ENCODE data around the gene KANSL1. TPM values are rescaled to one million over a fixed set of nuclear protein-coding genes. Genes with fewer than 3 reads are reported as not detected.

The KANSL1 gene
- total RNA-seq, 4 donors from 2014 or later = 91.3 to 120 (median 105) TPM

DNA sequence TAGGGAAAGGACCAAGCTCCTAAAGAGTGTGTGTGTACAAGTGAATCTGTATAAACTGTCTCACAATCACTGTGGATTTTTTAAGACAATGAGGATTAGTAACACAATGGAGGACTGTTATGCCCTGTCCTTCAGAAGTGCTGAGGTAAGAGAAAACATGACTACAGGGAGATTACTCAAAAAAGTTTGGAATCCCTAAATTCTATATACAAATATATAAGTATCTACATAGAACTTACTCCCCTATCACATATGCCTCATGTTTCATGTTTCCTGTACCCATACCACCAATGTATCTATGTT, 112.3 kb downstream of the KANSL1 start:
- Histone ChIP-seq H3K27ac (no peak overlapping the region), H3K9me3 (no peaks in the 10 kb centered on the region), H3K36me3 (peaks cover 0 to 10% (median 0%) of the 10 kb centered on the region in 3 donors), H3K4me3 (no peak overlapping the region), H3K4me1 (peaks cover 0 to 53% (median 4%) of the 10 kb centered on the region in 4 donors), H3K27me3 (no peaks in the 10 kb centered on the region)
- TF ChIP-seq POLR2A (IDR thresholded peaks at IDR 0.05) (no peak), EP300 (IDR thresholded peaks at IDR 0.05) (no peak)
- TF ChIP-seq, protein P1, sequence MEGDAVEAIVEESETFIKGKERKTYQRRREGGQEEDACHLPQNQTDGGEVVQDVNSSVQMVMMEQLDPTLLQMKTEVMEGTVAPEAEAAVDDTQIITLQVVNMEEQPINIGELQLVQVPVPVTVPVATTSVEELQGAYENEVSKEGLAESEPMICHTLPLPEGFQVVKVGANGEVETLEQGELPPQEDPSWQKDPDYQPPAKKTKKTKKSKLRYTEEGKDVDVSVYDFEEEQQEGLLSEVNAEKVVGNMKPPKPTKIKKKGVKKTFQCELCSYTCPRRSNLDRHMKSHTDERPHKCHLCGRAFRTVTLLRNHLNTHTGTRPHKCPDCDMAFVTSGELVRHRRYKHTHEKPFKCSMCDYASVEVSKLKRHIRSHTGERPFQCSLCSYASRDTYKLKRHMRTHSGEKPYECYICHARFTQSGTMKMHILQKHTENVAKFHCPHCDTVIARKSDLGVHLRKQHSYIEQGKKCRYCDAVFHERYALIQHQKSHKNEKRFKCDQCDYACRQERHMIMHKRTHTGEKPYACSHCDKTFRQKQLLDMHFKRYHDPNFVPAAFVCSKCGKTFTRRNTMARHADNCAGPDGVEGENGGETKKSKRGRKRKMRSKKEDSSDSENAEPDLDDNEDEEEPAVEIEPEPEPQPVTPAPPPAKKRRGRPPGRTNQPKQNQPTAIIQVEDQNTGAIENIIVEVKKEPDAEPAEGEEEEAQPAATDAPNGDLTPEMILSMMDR (IDR thresholded peaks at IDR 0.05) = no peak
- no peak for DNase-seq (ENCODE audit: low spot score in 2 of 2)

DNA sequence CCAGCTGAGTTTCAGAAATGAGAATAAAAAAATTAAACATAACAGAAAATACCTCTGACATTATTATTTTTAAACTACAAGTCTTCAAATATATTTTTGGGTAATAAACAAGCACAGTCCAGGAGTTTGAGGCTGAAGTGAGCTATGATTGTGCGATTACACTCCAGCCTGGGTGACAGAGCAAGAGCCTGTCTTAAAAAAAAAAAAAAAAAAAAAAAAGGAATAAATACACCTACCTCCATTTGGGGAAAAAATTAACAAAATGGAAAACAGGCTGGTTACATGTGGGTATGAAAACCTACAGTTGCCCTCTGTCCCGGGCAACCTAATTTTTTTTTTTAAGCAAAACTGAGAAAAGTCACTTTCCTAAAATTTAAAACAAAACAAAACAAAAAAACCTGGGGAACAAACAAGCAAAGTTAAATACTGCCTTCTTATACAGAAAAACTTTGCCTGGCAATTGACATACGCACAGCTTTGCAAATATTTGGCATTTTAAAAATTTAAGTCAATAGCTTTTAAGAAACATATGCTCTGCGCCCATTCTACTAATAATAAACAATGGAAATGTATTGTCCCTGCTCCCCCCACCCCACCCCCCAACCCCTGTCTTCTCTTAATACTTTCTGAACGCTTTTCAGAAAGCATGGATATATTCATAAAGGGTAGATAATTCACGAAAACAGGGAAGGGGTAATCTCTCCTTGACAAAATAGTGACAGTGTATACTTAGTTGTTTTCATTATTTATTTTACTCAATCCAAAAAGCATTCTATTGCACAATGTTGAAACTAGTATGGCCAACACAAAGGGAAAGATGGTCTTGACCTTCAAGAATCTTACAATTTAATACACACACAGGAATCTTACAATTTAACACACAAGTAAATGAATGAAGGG, 112.9 kb downstream of the KANSL1 start:
- no peaks in the 10 kb centered on the region for H3K27me3 ChIP-seq
- H3K27ac ChIP-seq = no peak overlapping the region
- no peak overlapping the region for H3K4me3 ChIP-seq
- peaks cover 0 to 10% (median 0%) of the 10 kb centered on the region in 3 donors for H3K36me3 ChIP-seq
- WGBS, 2 donors = 63 to 72% methylated on average over 6 of the region's 6 CpGs
- no peak for TF ChIP-seq POLR2A (IDR thresholded peaks at IDR 0.05)
- TF ChIP-seq, protein P1 (IDR thresholded peaks at IDR 0.05) = no peak
- TF ChIP-seq EP300 (IDR thresholded peaks at IDR 0.05) = no peak
- H3K9me3 ChIP-seq = no peaks in the 10 kb centered on the region
- no peak for DNase-seq (ENCODE audit: low spot score in 2 of 2)
- H3K4me1 ChIP-seq = peaks cover 0 to 53% (median 4%) of the 10 kb centered on the region in 4 donors

DNA sequence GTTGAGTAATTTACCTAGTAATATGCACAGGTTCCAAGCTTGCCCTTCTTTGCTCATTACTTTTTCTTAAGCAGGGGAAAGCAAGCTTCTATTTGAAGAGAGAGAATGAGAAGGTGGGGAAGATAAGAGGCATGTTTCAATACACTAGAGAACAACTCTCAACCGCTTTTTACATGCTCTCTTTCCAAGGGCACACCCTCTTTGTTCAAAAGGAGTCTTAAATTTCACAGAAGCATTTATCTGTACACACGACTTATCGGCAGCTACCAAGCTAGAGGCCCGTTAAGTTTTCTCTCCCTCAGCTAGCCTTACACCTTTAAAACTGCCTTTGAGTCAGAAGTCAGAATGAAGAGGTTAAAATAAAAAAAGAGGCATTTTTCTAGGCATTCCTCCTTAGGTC, 114.6 kb downstream of the KANSL1 start:
- H3K4me3 ChIP-seq = no peak overlapping the region
- peaks cover 0 to 49% (median 5%) of the 10 kb centered on the region in 4 donors for H3K4me1 ChIP-seq
- whole genome bisulfite sequencing, 2 donors = 60% methylated on average over 4 of the region's 4 CpGs
- H3K36me3 ChIP-seq = peaks cover 0 to 10% (median 0%) of the 10 kb centered on the region in 3 donors
- no peak for DNase-seq (ENCODE audit: low spot score in 2 of 2)
- TF ChIP-seq POLR2A (IDR thresholded peaks at IDR 0.05) = no peak
- H3K27me3 ChIP-seq = no peaks in the 10 kb centered on the region
- H3K9me3 ChIP-seq = no peaks in the 10 kb centered on the region
- no peak overlapping the region for H3K27ac ChIP-seq

DNA sequence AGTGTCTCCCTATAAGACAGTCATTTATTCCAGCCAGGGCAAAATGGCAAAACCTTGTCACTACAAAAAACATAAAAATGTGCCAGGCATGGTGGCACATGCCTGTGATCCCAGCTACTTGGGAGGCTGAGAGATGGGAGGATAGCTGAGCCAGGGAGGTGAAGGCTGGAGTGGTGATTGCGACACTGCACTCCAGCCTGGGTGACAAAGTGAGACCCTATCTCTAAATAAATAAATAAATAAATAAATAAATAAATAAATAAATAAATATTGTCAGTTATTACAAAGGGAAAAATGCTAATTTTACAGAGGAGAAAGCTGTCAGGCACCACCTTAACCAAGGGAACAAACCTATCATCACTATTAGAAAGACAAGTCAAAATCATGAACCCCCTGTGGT, 118.7 kb downstream of the KANSL1 start:
- DNase-seq (ENCODE audit: low spot score in 2 of 2) = no peak
- 97 to 100% methylated on average over 1 of the region's 1 CpG for WGBS, 2 donors
- TF ChIP-seq, protein P1 (IDR thresholded peaks at IDR 0.05) = no peak
- TF ChIP-seq POLR2A (IDR thresholded peaks at IDR 0.05) = no peak
- Histone ChIP-seq H3K27me3 (no peaks in the 10 kb centered on the region), H3K36me3 (peaks cover 0 to 10% (median 0%) of the 10 kb centered on the region in 3 donors), H3K4me1 (peaks cover 0 to 46% (median 8%) of the 10 kb centered on the region in 4 donors), H3K27ac (no peak overlapping the region), H3K4me3 (no peak overlapping the region), H3K9me3 (no peaks in the 10 kb centered on the region)

DNA sequence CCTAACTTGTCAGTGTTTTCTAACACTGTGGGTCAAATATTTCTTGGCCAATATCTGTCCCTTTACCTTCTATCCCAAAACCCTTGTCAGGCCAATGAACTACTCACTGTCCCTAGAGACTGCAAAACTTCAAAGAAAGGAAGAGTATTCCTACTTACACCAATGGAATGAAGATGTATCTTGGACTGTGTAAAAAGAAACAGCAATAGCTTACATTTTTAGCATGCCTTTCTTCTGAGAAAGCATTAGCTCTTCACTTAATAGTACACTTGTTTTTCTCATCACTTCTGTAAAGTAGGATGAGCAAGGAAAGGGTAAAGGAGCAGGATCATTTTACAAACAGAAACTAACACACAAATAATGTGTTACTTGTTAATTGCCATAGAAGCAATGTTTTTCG, 120.2 kb downstream of the KANSL1 start:
- DNase-seq (ENCODE audit: low spot score in 2 of 2) = no peak
- WGBS, 2 donors = 49 to 54% methylated on average over 1 of the region's 1 CpG
- Histone ChIP-seq H3K9me3 (no peaks in the 10 kb centered on the region), H3K27me3 (no peaks in the 10 kb centered on the region), H3K4me3 (no peak overlapping the region), H3K36me3 (peaks cover 0 to 10% (median 0%) of the 10 kb centered on the region in 3 donors), H3K27ac (no peak overlapping the region), H3K4me1 (peaks cover 0 to 30% (median 8%) of the 10 kb centered on the region in 4 donors)
- TF ChIP-seq POLR2A (IDR thresholded peaks at IDR 0.05) = no peak
- TF ChIP-seq EP300 (IDR thresholded peaks at IDR 0.05) = no peak
- TF ChIP-seq, protein P1 (IDR thresholded peaks at IDR 0.05) = no peak
